SK-N-SH treated with all-trans-retinoic acid at 6 μM for 48 hours (cell line): ENCODE data around the gene ABCA12.
"Not testable (repeated sequence)": the region's sequence is repeated elsewhere in the genome, so short reads cannot be mapped to it uniquely, and the experiment has no call there.

Source experiments
- ATAC-seq: fragments of 200-7000 bp; cut with Tn5 transposase; 3 replicates; pipeline ENCODE4 v1.9.1; 2020; ENCODE audit warnings: mild to moderate bottlenecking, moderate library complexity
- ARNTL ChIP-seq: fragments of 450-650 bp; formaldehyde crosslinking; IDR thresholded peaks from 2 replicates; pipeline ENCODE4 v1.5.0; 2020; ENCODE audit warnings: low read depth, mild to moderate bottlenecking, moderate library complexity, borderline replicate concordance
- BACH2 ChIP-seq: fragments of 250-450 bp; sonication (Bioruptor Pico); IDR thresholded peaks from 2 replicates; pipeline ENCODE4 v1.9.0; 2021; ENCODE audit warnings: mild to moderate bottlenecking, borderline replicate concordance
- CSDC2 ChIP-seq: fragments of 250-450 bp; sonication (Bioruptor Pico); IDR thresholded peaks from 2 replicates; pipeline ENCODE4 v1.5.0; 2020; ENCODE audit warnings: mild to moderate bottlenecking, moderate library complexity
- ESRRG ChIP-seq: fragments of 250-450 bp; sonication (Bioruptor Pico); IDR thresholded peaks from 2 replicates; pipeline ENCODE4 v1.6.1; 2021; ENCODE audit warnings: mild to moderate bottlenecking
- GLIS3 ChIP-seq: fragments of 250-450 bp; sonication (Bioruptor Pico); IDR thresholded peaks from 2 replicates; pipeline ENCODE4 v1.5.0; 2020; ENCODE audit warnings: mild to moderate bottlenecking, moderate library complexity
- ISL1 ChIP-seq: fragments of 250-450 bp; sonication (Bioruptor Pico); IDR thresholded peaks from 2 replicates; pipeline ENCODE4 v2.1.2; 2022; ENCODE audit warnings: mild to moderate bottlenecking, moderate library complexity
- OSR1 ChIP-seq: fragments of 250-450 bp; sonication (Bioruptor Pico); IDR thresholded peaks from 2 replicates; pipeline ENCODE4 v1.8.0; 2022; ENCODE audit warnings: moderate library complexity, mild to moderate bottlenecking, inconsistent platforms
- PPARA ChIP-seq: fragments of 250-450 bp; sonication (Bioruptor Pico); IDR thresholded peaks from 2 replicates; pipeline ENCODE4 v1.5.0; 2020; ENCODE audit warnings: mild to moderate bottlenecking, borderline replicate concordance
- RARB ChIP-seq: fragments of 250-450 bp; sonication (Bioruptor Pico); IDR thresholded peaks from 2 replicates; pipeline ENCODE4 v1.8.0; 2021; ENCODE audit warnings: mild to moderate bottlenecking, moderate library complexity
- SNAI2 ChIP-seq: fragments of 250-450 bp; sonication (Bioruptor Pico); IDR thresholded peaks from 2 replicates; pipeline ENCODE4 v1.5.0; 2020; ENCODE audit warnings: mild to moderate bottlenecking, moderate library complexity
- TCF4 ChIP-seq: fragments of 250-450 bp; sonication (Bioruptor Pico); IDR thresholded peaks from 2 replicates; pipeline ENCODE4 v1.8.0; 2021; ENCODE audit warnings: mild to moderate bottlenecking, moderate library complexity, borderline replicate concordance
- TOX ChIP-seq: fragments of 250-450 bp; sonication (Bioruptor Pico); IDR thresholded peaks from 2 replicates; pipeline ENCODE4 v1.8.0; 2021; ENCODE audit warnings: mild to moderate bottlenecking, moderate library complexity, borderline replicate concordance
- ZC3H10 ChIP-seq: fragments of 250-450 bp; sonication (Bioruptor Pico); IDR thresholded peaks from 2 replicates; pipeline ENCODE4 v1.5.1; 2021; ENCODE audit warnings: mild to moderate bottlenecking, moderate library complexity
- ZFP3 ChIP-seq: fragments of 250-450 bp; sonication (Bioruptor Pico); IDR thresholded peaks from 2 replicates; pipeline ENCODE4 v1.5.0; 2020; ENCODE audit warnings: mild to moderate bottlenecking, moderate library complexity
- ZFP30 ChIP-seq: fragments of 450-650 bp; formaldehyde crosslinking; IDR thresholded peaks from 2 replicates; pipeline ENCODE4 v1.5.0; 2022; ENCODE audit warnings: mild to moderate bottlenecking, moderate library complexity
- ZNF565 ChIP-seq: fragments of 450-650 bp; formaldehyde crosslinking; conservative IDR thresholded peaks from 2 replicates; pipeline ENCODE4 v1.5.0; 2020; ENCODE audit warnings: low read depth, mild to moderate bottlenecking, moderate library complexity
- ZNF70 ChIP-seq: fragments of 450-650 bp; formaldehyde crosslinking; IDR thresholded peaks from 2 replicates; pipeline ENCODE4 v1.5.0; 2020; ENCODE audit warnings: mild to moderate bottlenecking, moderate library complexity
- ZNF8 ChIP-seq: fragments of 450-650 bp; formaldehyde crosslinking; IDR thresholded peaks from 2 replicates; pipeline ENCODE4 v1.5.0; 2020; ENCODE audit warnings: mild to moderate bottlenecking, moderate library complexity
- TF ChIP-seq, protein P1 (sequence below): fragments of 250-450 bp; sonication (Bioruptor Pico); IDR thresholded peaks from 2 replicates; pipeline ENCODE4 v1.8.0; 2021; ENCODE audit warnings: low read depth, mild to moderate bottlenecking, moderate library complexity, borderline replicate concordance
- TF ChIP-seq, protein P2 (sequence below): fragments of 250-450 bp; sonication (Bioruptor Pico); IDR thresholded peaks from 2 replicates; pipeline ENCODE4 v1.5.0; 2020; ENCODE audit warnings: mild to moderate bottlenecking, moderate library complexity
- TF ChIP-seq, protein P3 (sequence below): fragments of 250-450 bp; sonication (Bioruptor Pico); IDR thresholded peaks from 2 replicates; pipeline ENCODE4 v1.5.1; 2020; ENCODE audit warnings: low read depth, mild to moderate bottlenecking, moderate library complexity
- TF ChIP-seq, protein P4 (sequence below): fragments of 250-450 bp; sonication (Bioruptor Pico); IDR thresholded peaks from 2 replicates; pipeline ENCODE4 v1.8.0; 2020; ENCODE audit warnings: mild to moderate bottlenecking, moderate library complexity, borderline replicate concordance

Gene ABCA12

DNA sequence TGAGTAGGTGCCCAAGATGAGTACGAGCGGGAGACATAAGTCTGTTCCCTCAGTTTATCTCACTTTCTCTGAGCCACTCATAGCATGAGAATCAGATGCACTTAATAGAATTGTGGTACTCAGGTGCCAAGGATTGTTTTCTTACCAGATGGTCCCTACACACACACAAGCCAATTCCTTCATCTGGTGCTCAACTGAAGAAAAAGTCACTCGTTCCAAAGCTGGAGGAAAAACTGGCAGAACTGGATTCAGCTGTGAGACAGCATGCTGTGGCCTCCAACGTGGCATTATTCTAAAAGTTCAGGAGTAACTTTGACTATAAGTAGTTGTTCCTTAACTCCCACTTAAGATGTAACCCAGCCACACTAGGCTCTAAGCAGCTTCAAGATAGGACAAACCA, 33.4 kb upstream of the ABCA12 start:
- ATAC-seq = no peak; the same call in 2 of the 3 replicates

DNA sequence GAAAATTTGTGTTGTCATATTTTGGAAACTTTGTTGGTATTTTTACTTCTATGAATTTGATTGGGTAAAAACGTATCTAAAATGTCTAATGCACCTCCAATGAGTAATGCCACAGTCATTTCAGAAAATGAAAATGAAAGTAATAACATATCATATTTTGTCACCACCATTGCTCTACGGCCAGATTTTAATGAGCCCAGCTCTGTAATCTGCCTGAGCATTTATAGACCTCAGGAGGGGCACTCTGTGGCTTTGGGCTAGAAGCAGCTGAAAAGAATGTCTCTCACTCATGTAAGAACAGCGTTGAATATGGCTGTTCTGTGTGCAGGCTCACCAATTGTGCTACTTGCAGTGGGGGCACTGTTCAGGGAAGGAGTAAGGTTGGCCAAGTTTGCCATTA, 32.7 kb upstream of the ABCA12 start:
- ATAC-seq = peak; percentile 84
- TF ChIP-seq, protein P1, sequence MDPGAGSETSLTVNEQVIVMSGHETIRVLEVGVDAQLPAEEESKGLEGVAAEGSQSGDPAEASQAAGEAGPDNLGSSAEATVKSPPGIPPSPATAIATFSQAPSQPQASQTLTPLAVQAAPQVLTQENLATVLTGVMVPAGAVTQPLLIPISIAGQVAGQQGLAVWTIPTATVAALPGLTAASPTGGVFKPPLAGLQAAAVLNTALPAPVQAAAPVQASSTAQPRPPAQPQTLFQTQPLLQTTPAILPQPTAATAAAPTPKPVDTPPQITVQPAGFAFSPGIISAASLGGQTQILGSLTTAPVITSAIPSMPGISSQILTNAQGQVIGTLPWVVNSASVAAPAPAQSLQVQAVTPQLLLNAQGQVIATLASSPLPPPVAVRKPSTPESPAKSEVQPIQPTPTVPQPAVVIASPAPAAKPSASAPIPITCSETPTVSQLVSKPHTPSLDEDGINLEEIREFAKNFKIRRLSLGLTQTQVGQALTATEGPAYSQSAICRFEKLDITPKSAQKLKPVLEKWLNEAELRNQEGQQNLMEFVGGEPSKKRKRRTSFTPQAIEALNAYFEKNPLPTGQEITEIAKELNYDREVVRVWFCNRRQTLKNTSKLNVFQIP (CRISPR knock-in tag) = no peak
- no peak for TF ChIP-seq ISL1 (CRISPR knock-in tag)
- no peak for TF ChIP-seq ZFP3 (CRISPR knock-in tag)
- no peak for TF ChIP-seq ARNTL (CRISPR knock-in tag)
- no peak for TF ChIP-seq SNAI2 (CRISPR knock-in tag)
- TF ChIP-seq BACH2 (CRISPR knock-in tag) = no peak
- TF ChIP-seq PPARA (CRISPR knock-in tag) = no peak
- TF ChIP-seq CSDC2 (CRISPR knock-in tag) = no peak
- no peak for TF ChIP-seq OSR1 (CRISPR knock-in tag)
- TF ChIP-seq TOX (CRISPR knock-in tag) = no peak

More for the DNA sequence above, 33.4 kb upstream of the ABCA12 start:
- TF ChIP-seq OSR1 (CRISPR knock-in tag) (no peak), ZFP30 (CRISPR knock-in tag) (no peak), TOX (CRISPR knock-in tag) (no peak), ZNF565 (no peak), PPARA (CRISPR knock-in tag) (no peak), ZNF8 (CRISPR knock-in tag) (no peak)

DNA sequence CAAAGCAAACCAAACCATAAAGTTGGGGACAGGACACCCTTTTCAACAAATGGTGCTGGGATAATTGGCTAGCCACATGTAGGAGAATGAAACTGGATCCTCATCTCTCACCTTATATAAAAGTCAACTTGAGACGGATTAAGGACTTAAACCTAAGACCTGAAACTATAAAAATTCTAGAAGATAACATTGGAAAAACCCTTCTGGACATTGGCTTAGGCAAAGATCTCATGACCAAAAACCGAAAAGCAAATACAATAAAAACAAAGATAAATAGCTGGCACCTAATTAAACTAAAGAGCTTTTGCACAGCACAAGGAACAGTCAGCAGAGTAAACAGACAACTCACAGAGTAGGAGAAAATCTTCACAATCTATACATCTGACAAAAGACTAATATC, 28.1 kb upstream of the ABCA12 start:
- not testable (repeated sequence) for ATAC-seq

DNA sequence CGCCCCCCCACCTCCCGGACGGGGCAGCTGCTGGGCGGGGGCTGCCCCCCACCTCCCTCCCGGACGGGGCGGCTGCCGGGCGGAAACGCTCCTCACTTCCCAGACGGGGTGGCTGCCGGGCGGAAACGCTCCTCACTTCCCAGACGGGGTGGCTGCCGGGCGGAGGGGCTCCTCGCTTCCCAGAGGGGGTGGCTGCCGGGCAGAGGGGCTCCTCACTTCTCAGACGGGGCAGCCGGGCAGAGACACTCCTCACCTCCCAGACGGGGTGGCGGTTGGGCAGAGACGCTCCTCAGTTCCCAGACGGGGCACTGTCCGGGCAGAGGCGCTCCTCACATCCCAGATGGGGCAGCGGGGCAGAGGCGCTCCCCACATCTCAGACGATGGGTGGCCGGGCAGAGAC, 24.9 kb upstream of the ABCA12 start:
- not testable (repeated sequence) for ATAC-seq

DNA sequence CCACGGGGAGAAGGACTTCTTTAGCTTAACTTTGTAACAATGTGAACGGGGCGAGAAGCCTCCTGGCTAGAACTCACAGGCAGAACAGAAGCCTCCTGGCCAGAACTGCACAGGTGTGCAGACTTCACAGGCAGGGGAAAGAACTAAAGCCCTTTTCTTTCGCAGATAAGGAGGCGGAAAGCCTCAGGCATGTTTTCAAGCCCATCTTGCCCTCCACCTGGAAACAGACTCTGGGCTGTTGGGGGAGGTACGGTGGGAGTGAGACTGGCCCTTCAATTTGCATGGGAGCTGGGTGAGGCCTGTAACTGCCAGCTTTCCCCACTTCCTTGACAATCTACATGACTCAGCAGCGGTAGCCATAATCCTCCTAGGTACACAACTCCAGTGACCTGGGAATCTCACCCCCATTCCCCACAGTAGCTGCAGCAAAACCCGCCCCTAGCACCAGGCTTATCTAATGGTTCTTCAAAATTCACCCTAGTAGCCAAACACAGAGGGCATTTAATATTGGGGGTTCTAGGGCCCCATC, 22.9 kb upstream of the ABCA12 start:
- no peak for ATAC-seq
- TF ChIP-seq RARB (CRISPR knock-in tag) (no peak), TCF4 (CRISPR knock-in tag) (no peak), GLIS3 (CRISPR knock-in tag) (no peak), PPARA (CRISPR knock-in tag) (no peak), ESRRG (CRISPR knock-in tag) (no peak), OSR1 (CRISPR knock-in tag) (no peak), ZNF70 (CRISPR knock-in tag) (no peak), ZC3H10 (CRISPR knock-in tag) (no peak), CSDC2 (CRISPR knock-in tag) (no peak), TOX (CRISPR knock-in tag) (no peak), ZFP3 (CRISPR knock-in tag) (no peak), ZFP30 (CRISPR knock-in tag) (no peak), SNAI2 (CRISPR knock-in tag) (no peak), BACH2 (CRISPR knock-in tag) (no peak), ISL1 (CRISPR knock-in tag) (no peak), ZNF565 (no peak)
- TF ChIP-seq, protein P2, sequence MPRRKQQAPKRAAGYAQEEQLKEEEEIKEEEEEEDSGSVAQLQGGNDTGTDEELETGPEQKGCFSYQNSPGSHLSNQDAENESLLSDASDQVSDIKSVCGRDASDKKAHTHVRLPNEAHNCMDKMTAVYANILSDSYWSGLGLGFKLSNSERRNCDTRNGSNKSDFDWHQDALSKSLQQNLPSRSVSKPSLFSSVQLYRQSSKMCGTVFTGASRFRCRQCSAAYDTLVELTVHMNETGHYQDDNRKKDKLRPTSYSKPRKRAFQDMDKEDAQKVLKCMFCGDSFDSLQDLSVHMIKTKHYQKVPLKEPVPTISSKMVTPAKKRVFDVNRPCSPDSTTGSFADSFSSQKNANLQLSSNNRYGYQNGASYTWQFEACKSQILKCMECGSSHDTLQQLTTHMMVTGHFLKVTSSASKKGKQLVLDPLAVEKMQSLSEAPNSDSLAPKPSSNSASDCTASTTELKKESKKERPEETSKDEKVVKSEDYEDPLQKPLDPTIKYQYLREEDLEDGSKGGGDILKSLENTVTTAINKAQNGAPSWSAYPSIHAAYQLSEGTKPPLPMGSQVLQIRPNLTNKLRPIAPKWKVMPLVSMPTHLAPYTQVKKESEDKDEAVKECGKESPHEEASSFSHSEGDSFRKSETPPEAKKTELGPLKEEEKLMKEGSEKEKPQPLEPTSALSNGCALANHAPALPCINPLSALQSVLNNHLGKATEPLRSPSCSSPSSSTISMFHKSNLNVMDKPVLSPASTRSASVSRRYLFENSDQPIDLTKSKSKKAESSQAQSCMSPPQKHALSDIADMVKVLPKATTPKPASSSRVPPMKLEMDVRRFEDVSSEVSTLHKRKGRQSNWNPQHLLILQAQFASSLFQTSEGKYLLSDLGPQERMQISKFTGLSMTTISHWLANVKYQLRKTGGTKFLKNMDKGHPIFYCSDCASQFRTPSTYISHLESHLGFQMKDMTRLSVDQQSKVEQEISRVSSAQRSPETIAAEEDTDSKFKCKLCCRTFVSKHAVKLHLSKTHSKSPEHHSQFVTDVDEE (CRISPR knock-in tag) = no peak
- TF ChIP-seq, protein P3, sequence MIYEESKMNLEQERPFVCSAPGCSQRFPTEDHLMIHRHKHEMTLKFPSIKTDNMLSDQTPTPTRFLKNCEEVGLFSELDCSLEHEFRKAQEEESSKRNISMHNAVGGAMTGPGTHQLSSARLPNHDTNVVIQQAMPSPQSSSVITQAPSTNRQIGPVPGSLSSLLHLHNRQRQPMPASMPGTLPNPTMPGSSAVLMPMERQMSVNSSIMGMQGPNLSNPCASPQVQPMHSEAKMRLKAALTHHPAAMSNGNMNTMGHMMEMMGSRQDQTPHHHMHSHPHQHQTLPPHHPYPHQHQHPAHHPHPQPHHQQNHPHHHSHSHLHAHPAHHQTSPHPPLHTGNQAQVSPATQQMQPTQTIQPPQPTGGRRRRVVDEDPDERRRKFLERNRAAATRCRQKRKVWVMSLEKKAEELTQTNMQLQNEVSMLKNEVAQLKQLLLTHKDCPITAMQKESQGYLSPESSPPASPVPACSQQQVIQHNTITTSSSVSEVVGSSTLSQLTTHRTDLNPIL (CRISPR knock-in tag) = no peak
- TF ChIP-seq, protein P1 (CRISPR knock-in tag) = no peak
- TF ChIP-seq, protein P4, sequence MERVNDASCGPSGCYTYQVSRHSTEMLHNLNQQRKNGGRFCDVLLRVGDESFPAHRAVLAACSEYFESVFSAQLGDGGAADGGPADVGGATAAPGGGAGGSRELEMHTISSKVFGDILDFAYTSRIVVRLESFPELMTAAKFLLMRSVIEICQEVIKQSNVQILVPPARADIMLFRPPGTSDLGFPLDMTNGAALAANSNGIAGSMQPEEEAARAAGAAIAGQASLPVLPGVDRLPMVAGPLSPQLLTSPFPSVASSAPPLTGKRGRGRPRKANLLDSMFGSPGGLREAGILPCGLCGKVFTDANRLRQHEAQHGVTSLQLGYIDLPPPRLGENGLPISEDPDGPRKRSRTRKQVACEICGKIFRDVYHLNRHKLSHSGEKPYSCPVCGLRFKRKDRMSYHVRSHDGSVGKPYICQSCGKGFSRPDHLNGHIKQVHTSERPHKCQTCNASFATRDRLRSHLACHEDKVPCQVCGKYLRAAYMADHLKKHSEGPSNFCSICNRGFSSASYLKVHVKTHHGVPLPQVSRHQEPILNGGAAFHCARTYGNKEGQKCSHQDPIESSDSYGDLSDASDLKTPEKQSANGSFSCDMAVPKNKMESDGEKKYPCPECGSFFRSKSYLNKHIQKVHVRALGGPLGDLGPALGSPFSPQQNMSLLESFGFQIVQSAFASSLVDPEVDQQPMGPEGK (CRISPR knock-in tag) = no peak
